HL-60 (cell line): ENCODE data around the gene ENTHD1.

ENCODE experiments used
- DNase-seq, 2 experiments: peaks; one replicate each; pipeline ENCODE4 v3.0.0-alpha.2; 2010 to 2020; ENCODE audit warnings: low read depth in 1 of 2, low spot score in 1 of 2
- H3K27ac ChIP-seq: fragments of 250-450 bp; sonication (Bioruptor Pico); replicated peaks from 2 replicates; pipeline ENCODE4 v1.5.1; 2020; ENCODE audit warnings: mild to moderate bottlenecking, moderate library complexity
- H3K27me3 ChIP-seq: fragments of 250-450 bp; sonication (Bioruptor Pico); 2 replicates; pipeline ENCODE4 v1.5.1; 2021; ENCODE audit warnings: mild to moderate bottlenecking, moderate library complexity; ENCODE audit not compliant: insufficient read depth, poor library complexity, severe bottlenecking
- H3K4me3 ChIP-seq: replicated peaks from 2 replicates; pipeline ENCODE4 v1.5.1; 2011; ENCODE audit warnings: mild to moderate bottlenecking, control low read depth, low read length; ENCODE audit not compliant: insufficient read depth
- GABPA ChIP-seq: IDR thresholded peaks from 2 replicates; pipeline ENCODE4 v1.6.1; 2012; ENCODE audit warnings: low read depth
- POLR2AphosphoS5 ChIP-seq: IDR thresholded peaks from 2 replicates; pipeline ENCODE4 v1.6.1; 2012; ENCODE audit warnings: low read depth
- SPI1 ChIP-seq: IDR thresholded peaks from 2 replicates; pipeline ENCODE4 v1.6.1; 2012; ENCODE audit warnings: low read depth, mild to moderate bottlenecking, borderline replicate concordance
- TF ChIP-seq, protein P1 (sequence below): IDR thresholded peaks from 2 replicates; pipeline ENCODE4 v1.6.1; 2012; ENCODE audit warnings: low read depth; ENCODE audit not compliant: insufficient replicate concordance
- TF ChIP-seq, protein P2 (sequence below): IDR thresholded peaks from one replicate; pipeline ENCODE4 v1.5.1; 2011; ENCODE audit warnings: low read length, control low read depth, inconsistent platforms; ENCODE audit not compliant: insufficient read depth

Gene ENTHD1

DNA sequence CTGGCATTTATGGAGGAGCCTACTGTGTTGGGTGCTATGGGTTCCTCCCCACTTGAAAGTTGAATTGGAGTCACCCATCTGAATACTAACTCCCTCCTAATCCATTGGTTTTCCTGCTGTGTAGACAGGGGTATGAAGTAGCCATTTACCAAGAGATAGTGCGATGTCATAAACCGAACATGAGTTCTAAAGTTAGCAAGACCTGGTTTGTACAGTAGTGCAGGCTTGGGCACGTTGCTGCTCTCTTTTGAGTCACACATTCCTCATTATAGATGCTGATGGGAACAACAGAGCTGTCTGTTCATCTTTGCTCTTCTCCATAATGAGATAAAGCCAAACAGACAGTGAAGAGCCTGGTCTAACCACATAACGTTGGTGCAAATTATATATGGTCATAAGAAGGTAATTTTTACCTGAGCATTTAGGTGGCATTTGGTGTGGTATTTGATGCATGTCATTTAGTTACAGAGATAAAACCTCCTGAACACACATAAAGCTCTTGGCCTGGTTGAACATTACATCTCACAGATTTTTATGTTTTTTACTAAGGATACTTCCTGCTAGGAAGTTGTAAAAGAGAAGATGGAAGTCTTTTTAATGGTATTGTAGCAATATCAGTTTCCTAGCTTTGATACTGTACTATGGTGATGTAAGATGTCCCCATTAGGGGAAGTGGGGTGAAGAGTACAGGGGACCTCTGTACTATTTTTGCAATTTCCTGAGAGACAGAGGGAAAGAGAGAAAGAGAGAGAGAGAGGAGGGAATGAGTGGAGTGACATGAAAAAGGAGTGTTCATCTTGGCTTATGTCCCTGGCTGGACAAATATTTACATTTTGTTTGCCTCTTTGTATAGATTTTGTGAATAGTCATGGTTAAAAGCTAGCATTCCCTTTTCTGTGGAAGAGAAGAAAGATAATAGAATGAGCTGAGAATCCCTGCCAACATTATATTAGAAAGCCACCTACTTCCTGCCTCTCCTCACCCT is 35.3 kb upstream of the ENTHD1 start:
- Histone ChIP-seq H3K4me3 (no peak overlapping the region), H3K27me3 (no peaks in the 10 kb centered on the region), H3K27ac (no peak overlapping the region)
- peak; percentile 63 for TF ChIP-seq SPI1
- TF ChIP-seq, protein P1, sequence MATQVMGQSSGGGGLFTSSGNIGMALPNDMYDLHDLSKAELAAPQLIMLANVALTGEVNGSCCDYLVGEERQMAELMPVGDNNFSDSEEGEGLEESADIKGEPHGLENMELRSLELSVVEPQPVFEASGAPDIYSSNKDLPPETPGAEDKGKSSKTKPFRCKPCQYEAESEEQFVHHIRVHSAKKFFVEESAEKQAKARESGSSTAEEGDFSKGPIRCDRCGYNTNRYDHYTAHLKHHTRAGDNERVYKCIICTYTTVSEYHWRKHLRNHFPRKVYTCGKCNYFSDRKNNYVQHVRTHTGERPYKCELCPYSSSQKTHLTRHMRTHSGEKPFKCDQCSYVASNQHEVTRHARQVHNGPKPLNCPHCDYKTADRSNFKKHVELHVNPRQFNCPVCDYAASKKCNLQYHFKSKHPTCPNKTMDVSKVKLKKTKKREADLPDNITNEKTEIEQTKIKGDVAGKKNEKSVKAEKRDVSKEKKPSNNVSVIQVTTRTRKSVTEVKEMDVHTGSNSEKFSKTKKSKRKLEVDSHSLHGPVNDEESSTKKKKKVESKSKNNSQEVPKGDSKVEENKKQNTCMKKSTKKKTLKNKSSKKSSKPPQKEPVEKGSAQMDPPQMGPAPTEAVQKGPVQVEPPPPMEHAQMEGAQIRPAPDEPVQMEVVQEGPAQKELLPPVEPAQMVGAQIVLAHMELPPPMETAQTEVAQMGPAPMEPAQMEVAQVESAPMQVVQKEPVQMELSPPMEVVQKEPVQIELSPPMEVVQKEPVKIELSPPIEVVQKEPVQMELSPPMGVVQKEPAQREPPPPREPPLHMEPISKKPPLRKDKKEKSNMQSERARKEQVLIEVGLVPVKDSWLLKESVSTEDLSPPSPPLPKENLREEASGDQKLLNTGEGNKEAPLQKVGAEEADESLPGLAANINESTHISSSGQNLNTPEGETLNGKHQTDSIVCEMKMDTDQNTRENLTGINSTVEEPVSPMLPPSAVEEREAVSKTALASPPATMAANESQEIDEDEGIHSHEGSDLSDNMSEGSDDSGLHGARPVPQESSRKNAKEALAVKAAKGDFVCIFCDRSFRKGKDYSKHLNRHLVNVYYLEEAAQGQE = no peak
- TF ChIP-seq GABPA = no peak
- DNase-seq = peak; percentile 21 to 25

DNA sequence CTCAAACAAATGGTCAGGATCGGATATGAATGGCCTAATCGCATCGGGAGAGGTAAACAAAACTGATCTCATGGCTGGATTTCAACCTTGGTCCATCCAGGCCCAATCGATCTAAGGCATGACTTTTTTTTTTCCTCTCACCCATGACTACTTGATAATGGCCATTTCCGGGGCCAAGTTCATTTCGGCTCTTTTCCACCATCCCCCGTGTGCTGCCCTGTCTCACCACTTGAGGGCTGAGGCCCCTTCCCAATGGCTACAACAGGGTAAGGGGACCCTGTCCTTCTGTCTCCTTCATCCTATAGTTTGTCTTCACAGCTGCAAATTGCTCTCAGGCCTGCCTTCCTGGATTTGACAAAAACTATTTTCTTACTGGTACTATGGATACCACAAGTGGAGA is 34.0 kb upstream of the ENTHD1 start:
- H3K4me3 ChIP-seq = no peak overlapping the region
- H3K27ac ChIP-seq = no peak overlapping the region
- DNase-seq = no peak
- no peaks in the 10 kb centered on the region for H3K27me3 ChIP-seq
- TF ChIP-seq, protein P2, sequence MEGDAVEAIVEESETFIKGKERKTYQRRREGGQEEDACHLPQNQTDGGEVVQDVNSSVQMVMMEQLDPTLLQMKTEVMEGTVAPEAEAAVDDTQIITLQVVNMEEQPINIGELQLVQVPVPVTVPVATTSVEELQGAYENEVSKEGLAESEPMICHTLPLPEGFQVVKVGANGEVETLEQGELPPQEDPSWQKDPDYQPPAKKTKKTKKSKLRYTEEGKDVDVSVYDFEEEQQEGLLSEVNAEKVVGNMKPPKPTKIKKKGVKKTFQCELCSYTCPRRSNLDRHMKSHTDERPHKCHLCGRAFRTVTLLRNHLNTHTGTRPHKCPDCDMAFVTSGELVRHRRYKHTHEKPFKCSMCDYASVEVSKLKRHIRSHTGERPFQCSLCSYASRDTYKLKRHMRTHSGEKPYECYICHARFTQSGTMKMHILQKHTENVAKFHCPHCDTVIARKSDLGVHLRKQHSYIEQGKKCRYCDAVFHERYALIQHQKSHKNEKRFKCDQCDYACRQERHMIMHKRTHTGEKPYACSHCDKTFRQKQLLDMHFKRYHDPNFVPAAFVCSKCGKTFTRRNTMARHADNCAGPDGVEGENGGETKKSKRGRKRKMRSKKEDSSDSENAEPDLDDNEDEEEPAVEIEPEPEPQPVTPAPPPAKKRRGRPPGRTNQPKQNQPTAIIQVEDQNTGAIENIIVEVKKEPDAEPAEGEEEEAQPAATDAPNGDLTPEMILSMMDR = no peak
- TF ChIP-seq GABPA (no peak), SPI1 (no peak), POLR2AphosphoS5 (no peak)
- TF ChIP-seq, protein P1 = no peak

DNA sequence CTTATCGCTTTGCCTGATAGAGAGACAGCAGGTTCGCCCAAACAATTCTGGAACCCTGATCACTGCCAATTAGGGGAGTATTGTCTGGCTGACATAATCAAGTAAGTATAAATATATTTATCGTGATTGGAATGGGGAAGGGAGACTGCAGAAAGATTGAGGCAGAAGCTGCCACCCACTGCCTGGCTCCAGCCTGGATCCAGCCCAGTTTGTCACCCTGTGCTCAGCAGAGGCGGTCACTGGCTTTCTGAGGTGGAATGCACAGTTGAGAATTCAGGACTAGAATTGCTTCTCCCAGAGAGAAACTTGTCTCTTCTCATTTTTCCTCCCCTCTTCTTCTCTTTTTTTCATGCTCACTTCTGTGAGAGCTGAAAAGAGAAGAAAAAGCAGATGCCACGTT is 33.2 kb upstream of the ENTHD1 start:
- H3K27ac ChIP-seq = no peak overlapping the region
- no peak overlapping the region for H3K4me3 ChIP-seq
- TF ChIP-seq POLR2AphosphoS5 (no peak), GABPA (no peak), SPI1 (no peak)
- TF ChIP-seq, protein P1 = no peak
- TF ChIP-seq, protein P2 = no peak
- H3K27me3 ChIP-seq = no peaks in the 10 kb centered on the region
- no peak for DNase-seq
